Loucy (cell line): ENCODE results near the gene STK4.

Source experiments
- H2AFZ ChIP-seq: fragments of 200-600 bp; sonication (generic); 2 replicates; pipeline ENCODE4 v1.6.0; 2016; ENCODE audit warnings: antibody characterized with exemption, mild to moderate bottlenecking, low read length, moderate library complexity
- H3F3A ChIP-seq: fragments of 200-600 bp; 2 replicates; pipeline ENCODE4 v1.6.0; 2016; ENCODE audit warnings: antibody characterized with exemption, low read depth, mild to moderate bottlenecking
- H3K27me3 ChIP-seq: fragments of 200-600 bp; sonication (generic); 2 replicates; pipeline ENCODE4 v1.6.1; 2014; ENCODE audit warnings: low read length, mild to moderate bottlenecking; ENCODE audit not compliant: insufficient read depth, poor library complexity, severe bottlenecking
- H3K36me3 ChIP-seq: fragments of 200-600 bp; sonication (generic); 2 replicates; pipeline ENCODE4 v1.6.1; 2016; ENCODE audit warnings: low read length; ENCODE audit not compliant: insufficient read depth
- H3K4me1 ChIP-seq: fragments of 200-600 bp; sonication (generic); 2 replicates; pipeline ENCODE4 v1.5.1; 2014; ENCODE audit warnings: low read length, mild to moderate bottlenecking; ENCODE audit not compliant: insufficient read depth, poor library complexity, severe bottlenecking
- H3K4me2 ChIP-seq: fragments of 200-600 bp; sonication (generic); 2 replicates; pipeline ENCODE4 v1.6.0; 2014; ENCODE audit warnings: antibody characterized with exemption, low read length, low read depth, mild to moderate bottlenecking; ENCODE audit not compliant: poor library complexity, severe bottlenecking
- H3K4me3 ChIP-seq: fragments of 200-600 bp; sonication (generic); 2 replicates; pipeline ENCODE4 v1.5.1; 2014; ENCODE audit warnings: low read length, mild to moderate bottlenecking, mixed read lengths; ENCODE audit not compliant: poor library complexity, severe bottlenecking
- H3K79me2 ChIP-seq: fragments of 200-600 bp; sonication (generic); 2 replicates; pipeline ENCODE4 v1.6.1; 2014; ENCODE audit warnings: low read length; ENCODE audit not compliant: insufficient read depth
- H3K9ac ChIP-seq: fragments of 200-600 bp; sonication (generic); 2 replicates; pipeline ENCODE4 v1.6.0; 2014; ENCODE audit warnings: mild to moderate bottlenecking, low read depth, low read length, moderate library complexity; ENCODE audit not compliant: poor library complexity, severe bottlenecking
- H3K9me2 ChIP-seq: fragments of 200-600 bp; sonication (generic); replicated peaks from 2 replicates; pipeline ENCODE4 v1.6.1; 2016; ENCODE audit warnings: low read depth, low read length, mixed read lengths
- H3K9me3 ChIP-seq: fragments of 200-600 bp; sonication (generic); 2 replicates; pipeline ENCODE4 v1.6.1; 2014; ENCODE audit warnings: mild to moderate bottlenecking, antibody characterized with exemption, low read length, low read depth; ENCODE audit not compliant: insufficient read depth
- H4K20me1 ChIP-seq: fragments of 200-600 bp; sonication (generic); 2 replicates; pipeline ENCODE4 v1.6.0; 2014; ENCODE audit warnings: antibody characterized with exemption, low read length, mild to moderate bottlenecking; ENCODE audit not compliant: insufficient read depth, poor library complexity, severe bottlenecking
- EZH2phosphoT487 ChIP-seq: fragments of 200-600 bp; IDR thresholded peaks from 2 replicates; pipeline ENCODE4 v1.6.1; 2018; ENCODE audit warnings: antibody characterized with exemption, mild to moderate bottlenecking, moderate library complexity, borderline replicate concordance
- TF ChIP-seq, protein P1 (sequence below): fragments of 200-600 bp; sonication (generic); conservative IDR thresholded peaks from 2 replicates; pipeline ENCODE4 v1.5.1; 2014; ENCODE audit warnings: mild to moderate bottlenecking, antibody characterized with exemption, low read length

Gene STK4

DNA sequence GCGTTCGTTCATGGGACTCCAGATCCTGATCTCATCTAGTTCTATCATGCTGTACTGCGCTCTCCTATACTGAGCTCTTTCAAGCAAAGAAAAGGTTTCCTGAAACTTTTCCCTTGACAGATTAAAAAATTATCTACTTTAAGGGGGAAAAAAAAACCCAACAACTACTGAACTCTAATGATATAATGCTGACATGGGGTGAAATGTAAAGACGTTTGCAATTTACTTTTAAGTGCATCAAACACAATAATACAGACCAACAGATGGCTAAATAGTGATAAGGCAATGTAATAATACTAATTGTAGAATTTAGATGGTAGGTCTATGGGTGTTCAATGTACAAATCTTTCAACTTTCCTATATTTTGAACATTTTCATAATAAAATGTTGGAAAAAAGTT lies 22.5 kb upstream of the STK4 start:
- Histone ChIP-seq H3K4me3 (no peak overlapping the region), H3K4me2 (no peak overlapping the region), H2AFZ (no peak overlapping the region), H3K9ac (no peak overlapping the region), H3K27me3 (no peaks in the 10 kb centered on the region), H3K4me1 (no peaks in the 10 kb centered on the region), H3F3A (no peaks in the 10 kb centered on the region), H4K20me1 (no peaks in the 10 kb centered on the region), H3K9me2 (no peaks in the 10 kb centered on the region), H3K79me2 (no peaks in the 10 kb centered on the region), H3K9me3 (no peaks in the 10 kb centered on the region), H3K36me3 (peaks cover 89% of the 10 kb centered on the region; the same call in 1 of the 2 replicates)
- TF ChIP-seq, protein P1, sequence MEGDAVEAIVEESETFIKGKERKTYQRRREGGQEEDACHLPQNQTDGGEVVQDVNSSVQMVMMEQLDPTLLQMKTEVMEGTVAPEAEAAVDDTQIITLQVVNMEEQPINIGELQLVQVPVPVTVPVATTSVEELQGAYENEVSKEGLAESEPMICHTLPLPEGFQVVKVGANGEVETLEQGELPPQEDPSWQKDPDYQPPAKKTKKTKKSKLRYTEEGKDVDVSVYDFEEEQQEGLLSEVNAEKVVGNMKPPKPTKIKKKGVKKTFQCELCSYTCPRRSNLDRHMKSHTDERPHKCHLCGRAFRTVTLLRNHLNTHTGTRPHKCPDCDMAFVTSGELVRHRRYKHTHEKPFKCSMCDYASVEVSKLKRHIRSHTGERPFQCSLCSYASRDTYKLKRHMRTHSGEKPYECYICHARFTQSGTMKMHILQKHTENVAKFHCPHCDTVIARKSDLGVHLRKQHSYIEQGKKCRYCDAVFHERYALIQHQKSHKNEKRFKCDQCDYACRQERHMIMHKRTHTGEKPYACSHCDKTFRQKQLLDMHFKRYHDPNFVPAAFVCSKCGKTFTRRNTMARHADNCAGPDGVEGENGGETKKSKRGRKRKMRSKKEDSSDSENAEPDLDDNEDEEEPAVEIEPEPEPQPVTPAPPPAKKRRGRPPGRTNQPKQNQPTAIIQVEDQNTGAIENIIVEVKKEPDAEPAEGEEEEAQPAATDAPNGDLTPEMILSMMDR = no peak
- no peak for TF ChIP-seq EZH2phosphoT487

DNA sequence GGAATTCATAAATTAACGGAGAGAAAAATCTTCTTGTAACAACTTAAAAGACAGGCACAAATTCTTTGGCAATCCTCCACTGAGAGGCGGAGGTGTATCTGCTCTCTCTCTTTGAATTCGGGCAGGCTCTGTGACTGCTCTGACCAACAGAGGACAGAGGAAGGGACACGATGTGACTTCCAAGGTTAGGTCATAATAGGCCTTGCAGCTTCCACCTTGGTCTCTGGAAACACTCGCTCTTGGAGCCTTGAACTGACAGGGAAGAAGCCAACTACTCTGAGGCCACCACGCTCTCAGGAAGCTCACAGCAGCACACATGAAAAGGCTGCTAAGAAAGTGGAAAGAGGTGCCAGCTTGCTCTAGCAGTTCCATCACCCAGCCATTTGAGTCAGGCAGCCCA lies 21.1 kb upstream of the STK4 start:
- Histone ChIP-seq H4K20me1 (no peaks in the 10 kb centered on the region), H3K79me2 (no peaks in the 10 kb centered on the region), H3K4me1 (no peaks in the 10 kb centered on the region), H3K4me2 (no peak overlapping the region), H3K36me3 (peaks cover 93% of the 10 kb centered on the region; the same call in 1 of the 2 replicates), H3K9ac (no peak overlapping the region), H2AFZ (no peak overlapping the region), H3F3A (no peaks in the 10 kb centered on the region), H3K27me3 (no peaks in the 10 kb centered on the region), H3K9me3 (no peaks in the 10 kb centered on the region), H3K9me2 (no peaks in the 10 kb centered on the region), H3K4me3 (no peak overlapping the region)
- no peak for TF ChIP-seq EZH2phosphoT487
- TF ChIP-seq, protein P1 = no peak

- no peaks in the 10 kb centered on the region for H3K79me2 ChIP-seq
- no peak for TF ChIP-seq EZH2phosphoT487
- TF ChIP-seq, protein P1 = no peak
- peaks cover 95% of the 10 kb centered on the region; the same call in 1 of the 2 replicates for H3K36me3 ChIP-seq
- no peak overlapping the region for H3K4me2 ChIP-seq
- H3K9ac ChIP-seq = no peak overlapping the region
- no peak overlapping the region for H3K4me3 ChIP-seq
- no peaks in the 10 kb centered on the region for H3K9me2 ChIP-seq
- no peaks in the 10 kb centered on the region for H3F3A ChIP-seq
- no peaks in the 10 kb centered on the region for H3K9me3 ChIP-seq
- no peak overlapping the region for H2AFZ ChIP-seq
- H3K27me3 ChIP-seq = no peaks in the 10 kb centered on the region
- H4K20me1 ChIP-seq = no peaks in the 10 kb centered on the region
- no peaks in the 10 kb centered on the region for H3K4me1 ChIP-seq
Observed at GRCh38 chr20:44946271-44946852, 19.9 kb upstream of the STK4 start.
